HEK293T (cell line): Measurements from ENCODE around the gene MUC5B.
"Not testable (repeated sequence)": the region's sequence is repeated elsewhere in the genome, so short reads cannot be mapped to it uniquely, and the experiment has no call there.

Experiments
- ARNT ChIP-seq: fragments of 450-650 bp; IDR thresholded peaks from 2 replicates; pipeline ENCODE4 v1.6.1; 2017; ENCODE audit warnings: mild to moderate bottlenecking
- BHLHE40 ChIP-seq: fragments of 450-650 bp; IDR thresholded peaks from 2 replicates; pipeline ENCODE4 v1.6.1; 2016; ENCODE audit warnings: mild to moderate bottlenecking, moderate library complexity, borderline replicate concordance
- ELF4 ChIP-seq: fragments of 450-650 bp; IDR thresholded peaks from 2 replicates; pipeline ENCODE4 v1.6.1; 2017; ENCODE audit warnings: antibody characterized with exemption
- FOXA1 ChIP-seq: fragments of 450-650 bp; IDR thresholded peaks from 2 replicates; pipeline ENCODE4 v1.6.1; 2016; ENCODE audit warnings: mild to moderate bottlenecking
- FOXK2 ChIP-seq: fragments of 450-650 bp; IDR thresholded peaks from 2 replicates; pipeline ENCODE4 v1.6.1; 2016; ENCODE audit warnings: mild to moderate bottlenecking
- FOXM1 ChIP-seq: fragments of 450-650 bp; IDR thresholded peaks from 2 replicates; pipeline ENCODE4 v1.6.1; 2017; ENCODE audit warnings: mild to moderate bottlenecking, borderline replicate concordance
- LEF1 ChIP-seq: fragments of 450-650 bp; IDR thresholded peaks from 2 replicates; pipeline ENCODE4 v1.6.1; 2017; ENCODE audit warnings: mild to moderate bottlenecking, borderline replicate concordance
- NFRKB ChIP-seq: fragments of 450-650 bp; IDR thresholded peaks from 2 replicates; pipeline ENCODE4 v1.6.1; 2016; ENCODE audit warnings: mild to moderate bottlenecking, moderate library complexity
- PKNOX1 ChIP-seq: fragments of 450-650 bp; IDR thresholded peaks from 2 replicates; pipeline ENCODE4 v1.6.1; 2016
- SP1 ChIP-seq: fragments of 450-650 bp; IDR thresholded peaks from 2 replicates; pipeline ENCODE4 v1.6.1; 2017
- SUZ12 ChIP-seq: fragments of 450-650 bp; IDR thresholded peaks from 2 replicates; pipeline ENCODE4 v1.6.1; 2016; ENCODE audit warnings: mild to moderate bottlenecking
- TARDBP ChIP-seq: fragments of 450-650 bp; IDR thresholded peaks from 2 replicates; pipeline ENCODE4 v1.6.1; 2016
- ZNF384 ChIP-seq: fragments of 450-650 bp; IDR thresholded peaks from 2 replicates; pipeline ENCODE4 v1.6.1; 2016

GRCh38 chr11:1215826-1216225 is 7.0 kb upstream of the MUC5B start:
- not testable (repeated sequence) for TF ChIP-seq ZNF384, FOXA1, LEF1, BHLHE40, SP1, FOXK2, FOXM1, NFRKB, SUZ12, PKNOX1, TARDBP, ELF4, ARNT
